Activated B cell treated with CpG ODN at 0.5 μM for 24 hours (primary cell): ENCODE measurements around the gene ZNF23. TPM values are rescaled to one million over a fixed set of nuclear protein-coding genes. Genes with fewer than 3 reads are reported as not detected.
A peak's percentile ranks its signal among the peaks of the same experiment; 100 is the strongest.

ENCODE experiments used
- ATAC-seq: fragments of 200-7000 bp; cut with Tn5 transposase; one replicate; pipeline ENCODE4 v1.10.0; 2021; ENCODE audit warnings: low read depth, mild to moderate bottlenecking, moderate library complexity
- CTCF ChIA-PET: fragments of 350-600 bp; sonication (Branson Sonifier 250); formaldehyde crosslinking; loops from one replicate; lab custom pipeline; 2021; ENCODE audit warnings: antibody characterized with exemption; lab: Charles Lee
- POLR2A ChIA-PET: fragments of 350-600 bp; sonication (Branson Sonifier 250); formaldehyde crosslinking; loops from one replicate; lab custom pipeline; 2021; ENCODE audit warnings: antibody characterized with exemption; lab: Charles Lee
- DNase-seq: peaks from one replicate; pipeline ENCODE4 v3.0.0; 2022
- H3K27ac Mint-ChIP-seq: one replicate; pipeline ENCODE4 v1.8.0; 2020; ENCODE audit warnings: mixed read lengths
- H3K27me3 Mint-ChIP-seq: one replicate; pipeline ENCODE4 v1.8.0; 2021; ENCODE audit warnings: mixed read lengths
- H3K36me3 Mint-ChIP-seq: one replicate; pipeline ENCODE4 v1.8.0; 2021; ENCODE audit warnings: low read depth, mixed read lengths
- H3K4me1 Mint-ChIP-seq: one replicate; pipeline ENCODE4 v1.8.0; 2021; ENCODE audit warnings: mixed read lengths
- H3K4me3 Mint-ChIP-seq: one replicate; pipeline ENCODE4 v1.8.0; 2020; ENCODE audit warnings: mild to moderate bottlenecking, mixed read lengths
- H3K9me3 Mint-ChIP-seq: one replicate; pipeline ENCODE4 v1.8.0; 2020; ENCODE audit warnings: mixed read lengths
- CTCF ChIP-seq: fragments of 200-600 bp; IDR thresholded peaks from one replicate; pipeline ENCODE4 v1.8.0; 2022; ENCODE audit warnings: antibody characterized with exemption, mild to moderate bottlenecking
- intact Hi-C: fragments of 100-400 bp; cut with micrococcal nuclease; formaldehyde crosslinking; loops from one replicate; pipeline ENCODE4 v1.15.1; 2024
- total RNA-seq: library from RNA; stranded (reverse); gene quantifications from 2 replicates; pipeline ENCODE4 v1.2.3, GENCODE V29; 2022

ZNF23 gene
- total RNA-seq, 1 donor from 2014 or later: 13.3 TPM

- ChIA-PET POLR2A (no interaction called here), CTCF (interaction anchor here (1.4 kb wide), 1 partner anchor 188 kb away, joined by 3 read pairs; no protein-coding TSS in a partner anchor)
- peaks cover 3% of the 10 kb centered on the region for H3K4me1 Mint-ChIP-seq
- peaks cover 1% of the 10 kb centered on the region for H3K9me3 Mint-ChIP-seq
- peaks cover 41% of the 10 kb centered on the region for H3K27me3 Mint-ChIP-seq
- intact Hi-C loops: no loop called here
- no peak for TF ChIP-seq CTCF
- no peak overlapping the region for H3K27ac Mint-ChIP-seq
- DNase-seq (no peak), ATAC-seq (no peak)
- H3K4me3 Mint-ChIP-seq: no peak overlapping the region
- no peaks in the 10 kb centered on the region for H3K36me3 Mint-ChIP-seq
Measured at GRCh38 chr16:71423016-71423415, 39.0 kb downstream of the ZNF23 start.

- Mint-ChIP-seq H3K36me3 (no peaks in the 10 kb centered on the region), H3K4me1 (peaks cover 3% of the 10 kb centered on the region), H3K9me3 (no peaks in the 10 kb centered on the region), H3K27me3 (peaks cover 42% of the 10 kb centered on the region), H3K27ac (no peak overlapping the region), H3K4me3 (no peak overlapping the region)
- DNase-seq (no peak), ATAC-seq (peak; percentile 40)
- POLR2A ChIA-PET: no interaction called here
- TF ChIP-seq CTCF: no peak
- CTCF ChIA-PET: interaction anchor here (1.2 to 1.4 kb wide), 2 partner anchors 9 to 190 kb away, joined by 3 to 9 read pairs; no protein-coding TSS in a partner anchor
- intact Hi-C loops: no loop called here
Measured at GRCh38 chr16:71421911-71422310, 40.1 kb downstream of the ZNF23 start.

GRCh38 chr16:71414038-71414437, 48.0 kb downstream of the ZNF23 start:
- no peak overlapping the region for H3K4me3 Mint-ChIP-seq
- no peaks in the 10 kb centered on the region for H3K36me3 Mint-ChIP-seq
- peaks cover 42% of the 10 kb centered on the region for H3K27me3 Mint-ChIP-seq
- TF ChIP-seq CTCF: no peak
- no peaks in the 10 kb centered on the region for H3K9me3 Mint-ChIP-seq
- peaks cover 9% of the 10 kb centered on the region for H3K4me1 Mint-ChIP-seq
- ChIA-PET POLR2A (no interaction called here), CTCF (interaction anchor here (1.8 to 8.5 kb wide), 4 partner anchors 13 to 196 kb away, joined by 5 to 135 read pairs (median 62); no protein-coding TSS in a partner anchor)
- ATAC-seq (no peak), DNase-seq (no peak)
- intact Hi-C loops: no loop called here
- H3K27ac Mint-ChIP-seq: no peak overlapping the region

- ATAC-seq (no peak), DNase-seq (no peak)
- Mint-ChIP-seq H3K36me3 (no peaks in the 10 kb centered on the region), H3K4me1 (peaks cover 9% of the 10 kb centered on the region), H3K4me3 (no peak overlapping the region), H3K27ac (no peak overlapping the region), H3K9me3 (no peaks in the 10 kb centered on the region), H3K27me3 (peaks cover 36% of the 10 kb centered on the region)
- CTCF ChIA-PET: interaction anchor here (0.7 to 8.5 kb wide), 13 partner anchors 9 to 203 kb away, joined by 3 to 135 read pairs (median 5); partner anchors contain the start of gene ZNF23
- TF ChIP-seq CTCF: no peak
- POLR2A ChIA-PET: no interaction called here
- intact Hi-C loops: no loop called here
Measured at GRCh38 chr16:71413341-71413740, 48.7 kb downstream of the ZNF23 start.

GRCh38 chr16:71412270-71413160, 49.5 kb downstream of the ZNF23 start:
- POLR2A ChIA-PET: interaction anchor here (1.7 kb wide), 1 partner anchor 198 kb away, joined by 4 read pairs; no protein-coding TSS in a partner anchor
- H3K27me3 Mint-ChIP-seq: peaks cover 32% of the 10 kb centered on the region

More at GRCh38 chr16:71412270-71413160, 49.5 kb downstream of the ZNF23 start:
- Mint-ChIP-seq H3K36me3 (no peaks in the 10 kb centered on the region), H3K27ac (no peak overlapping the region), H3K4me1 (peaks cover 9% of the 10 kb centered on the region), H3K9me3 (no peaks in the 10 kb centered on the region), H3K4me3 (no peak overlapping the region)
- CTCF ChIA-PET: interaction anchor here (0.7 to 8.5 kb wide), 14 partner anchors 10 to 204 kb away, joined by 3 to 135 read pairs (median 5); partner anchors contain the start of gene ZNF23
- DNase-seq (peak; percentile 36), ATAC-seq (peak; percentile 57)
- peak; percentile 38 for TF ChIP-seq CTCF
- intact Hi-C loops: loop anchor here (1.0 kb wide), 5 partner anchors 50 to 334 kb away; partner anchors contain the start of gene ZNF23
